Neural progenitor cell (in vitro differentiated cells): ENCODE measurements around the gene S100A14.

Experiments
- EZH2 ChIP-seq: fragments of 200-600 bp; sonication (generic); IDR thresholded peaks from 2 replicates; pipeline ENCODE4 v1.6.1; 2017; ENCODE audit warnings: antibody characterized with exemption, mild to moderate bottlenecking, moderate library complexity
- EZH2phosphoT487 ChIP-seq: fragments of 200-600 bp; sonication (generic); IDR thresholded peaks from 2 replicates; pipeline ENCODE4 v1.6.1; 2017; ENCODE audit warnings: antibody characterized with exemption
- TF ChIP-seq, protein P1 (sequence below): fragments of 200-600 bp; sonication (generic); IDR thresholded peaks from 2 replicates; pipeline ENCODE4 v1.5.1; 2017; ENCODE audit warnings: antibody characterized with exemption, mild to moderate bottlenecking

DNA sequence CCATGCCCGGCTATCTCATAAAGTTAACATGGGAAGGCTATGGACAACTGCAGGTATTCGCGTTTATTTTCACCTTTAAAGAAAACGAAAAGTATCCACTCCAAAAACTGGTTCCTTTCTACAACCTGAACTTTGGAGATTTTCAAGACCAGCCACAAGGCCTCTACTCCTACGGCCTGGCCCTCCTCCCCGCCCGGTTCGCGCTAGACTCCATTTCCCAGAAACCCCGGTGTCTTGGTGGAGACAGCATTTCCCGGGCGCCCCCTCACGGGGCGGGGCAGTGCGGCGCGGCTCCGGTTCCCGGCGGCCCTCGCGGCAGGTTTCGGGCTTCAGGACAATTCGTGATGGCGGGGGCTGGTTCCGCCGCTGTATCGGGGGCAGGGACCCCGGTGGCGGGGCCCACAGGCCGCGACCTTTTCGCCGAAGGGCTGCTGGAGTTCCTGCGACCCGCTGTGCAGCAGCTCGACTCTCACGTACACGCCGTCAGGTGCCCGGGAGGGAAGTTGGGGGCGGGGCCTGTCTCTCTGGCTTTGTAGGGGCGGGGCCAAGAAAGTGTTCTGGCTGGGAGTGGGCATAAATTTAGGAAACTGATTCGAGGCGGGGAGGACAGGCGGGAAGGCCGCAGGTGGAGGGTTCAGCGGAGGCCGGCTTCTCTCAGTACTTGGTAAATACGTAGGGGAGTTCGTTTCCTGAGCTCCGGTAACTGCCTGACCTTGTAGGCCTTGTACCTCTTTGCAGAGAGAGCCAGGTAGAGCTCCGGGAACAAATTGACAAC is 42.5 kb upstream of the S100A14 start, which contains the start of gene SNAPIN:
- TF ChIP-seq, protein P1, sequence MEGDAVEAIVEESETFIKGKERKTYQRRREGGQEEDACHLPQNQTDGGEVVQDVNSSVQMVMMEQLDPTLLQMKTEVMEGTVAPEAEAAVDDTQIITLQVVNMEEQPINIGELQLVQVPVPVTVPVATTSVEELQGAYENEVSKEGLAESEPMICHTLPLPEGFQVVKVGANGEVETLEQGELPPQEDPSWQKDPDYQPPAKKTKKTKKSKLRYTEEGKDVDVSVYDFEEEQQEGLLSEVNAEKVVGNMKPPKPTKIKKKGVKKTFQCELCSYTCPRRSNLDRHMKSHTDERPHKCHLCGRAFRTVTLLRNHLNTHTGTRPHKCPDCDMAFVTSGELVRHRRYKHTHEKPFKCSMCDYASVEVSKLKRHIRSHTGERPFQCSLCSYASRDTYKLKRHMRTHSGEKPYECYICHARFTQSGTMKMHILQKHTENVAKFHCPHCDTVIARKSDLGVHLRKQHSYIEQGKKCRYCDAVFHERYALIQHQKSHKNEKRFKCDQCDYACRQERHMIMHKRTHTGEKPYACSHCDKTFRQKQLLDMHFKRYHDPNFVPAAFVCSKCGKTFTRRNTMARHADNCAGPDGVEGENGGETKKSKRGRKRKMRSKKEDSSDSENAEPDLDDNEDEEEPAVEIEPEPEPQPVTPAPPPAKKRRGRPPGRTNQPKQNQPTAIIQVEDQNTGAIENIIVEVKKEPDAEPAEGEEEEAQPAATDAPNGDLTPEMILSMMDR: peak; percentile 25
- no peak for TF ChIP-seq EZH2
- no peak for TF ChIP-seq EZH2phosphoT487
